Measurements from ENCODE around the gene TNFRSF12A.
A peak's percentile ranks its signal among the peaks of the same experiment; 100 is the strongest.
"Not testable (repeated sequence)": the region's sequence is repeated elsewhere in the genome, so short reads cannot be mapped to it uniquely, and the experiment has no call there.

TNFRSF12A gene

GRCh38 chr16:3036726-3037315 lies 16.7 kb downstream of the TNFRSF12A start, which contains the start of gene BICDL2:
BICDL2 (minus strand) TSS chr16:3036944; CDS start chr16:3035496, 1,448 bp downstream.
- DNase-seq = no peak
- in situ Hi-C loops (cut with MboI; ENCODE audit: low pct_unique_long_range_greater_than_20kb, low sequenced_read_pairs) = no loop called here

- in situ Hi-C loops (cut with MboI; ENCODE audit: low pct_unique_long_range_greater_than_20kb, low sequenced_read_pairs) = no loop called here
- no peak for DNase-seq
Observed at GRCh38 chr16:3038256-3038655, 18.1 kb downstream of the TNFRSF12A start.

GRCh38 chr16:3038896-3039295 lies 18.7 kb downstream of the TNFRSF12A start:
- no peak for DNase-seq
- in situ Hi-C loops (cut with MboI; ENCODE audit: low pct_unique_long_range_greater_than_20kb, low sequenced_read_pairs) = no loop called here

- DNase-seq = no peak
- in situ Hi-C loops (cut with MboI; ENCODE audit: low pct_unique_long_range_greater_than_20kb, low sequenced_read_pairs) = no loop called here
Observed at GRCh38 chr16:3042376-3042775, 22.2 kb downstream of the TNFRSF12A start.

- no peak for DNase-seq
- in situ Hi-C loops (cut with MboI; ENCODE audit: low pct_unique_long_range_greater_than_20kb, low sequenced_read_pairs) = no loop called here
Observed at GRCh38 chr16:3044708-3045107, 24.5 kb downstream of the TNFRSF12A start.

GRCh38 chr16:3045758-3046640 lies 25.8 kb downstream of the TNFRSF12A start, which contains the start of gene MMP25:
MMP25 (plus strand) TSS chr16:3046561; CDS start chr16:3046918, 357 bp downstream.
- peak; percentile 59 for DNase-seq
- in situ Hi-C loops (cut with MboI; ENCODE audit: low pct_unique_long_range_greater_than_20kb, low sequenced_read_pairs) = no loop called here

- in situ Hi-C loops (cut with MboI; ENCODE audit: low pct_unique_long_range_greater_than_20kb, low sequenced_read_pairs) = no loop called here
- DNase-seq = no peak
Observed at GRCh38 chr16:3046641-3047386, 26.6 kb downstream of the TNFRSF12A start.

GRCh38 chr16:3047387-3047720 lies 27.2 kb downstream of the TNFRSF12A start:
- DNase-seq = no peak
- in situ Hi-C loops (cut with MboI; ENCODE audit: low pct_unique_long_range_greater_than_20kb, low sequenced_read_pairs) = no loop called here

GRCh38 chr16:3049921-3050481 lies 29.8 kb downstream of the TNFRSF12A start:
- in situ Hi-C loops (cut with MboI; ENCODE audit: low pct_unique_long_range_greater_than_20kb, low sequenced_read_pairs) = no loop called here
- peak; percentile 19 for DNase-seq

GRCh38 chr16:3050487-3050886 lies 30.3 kb downstream of the TNFRSF12A start:
- in situ Hi-C loops (cut with MboI; ENCODE audit: low pct_unique_long_range_greater_than_20kb, low sequenced_read_pairs) = no loop called here

GRCh38 chr16:3051009-3051408 lies 30.8 kb downstream of the TNFRSF12A start:
- no peak for DNase-seq
- in situ Hi-C loops (cut with MboI; ENCODE audit: low pct_unique_long_range_greater_than_20kb, low sequenced_read_pairs) = no loop called here

More at GRCh38 chr16:3050487-3050886, 30.3 kb downstream of the TNFRSF12A start:
- DNase-seq = peak; percentile 42

GRCh38 chr16:3051494-3051893 lies 31.3 kb downstream of the TNFRSF12A start:
- no peak for DNase-seq
- in situ Hi-C loops (cut with MboI; ENCODE audit: low pct_unique_long_range_greater_than_20kb, low sequenced_read_pairs) = no loop called here

- in situ Hi-C loops (cut with MboI; ENCODE audit: low pct_unique_long_range_greater_than_20kb, low sequenced_read_pairs); DNase-seq: not testable (repeated sequence)
Observed at GRCh38 chr16:3052571-3053329, 32.6 kb downstream of the TNFRSF12A start.

GRCh38 chr16:3053330-3053710 lies 33.2 kb downstream of the TNFRSF12A start:
- in situ Hi-C loops (cut with MboI; ENCODE audit: low pct_unique_long_range_greater_than_20kb, low sequenced_read_pairs) = not testable (repeated sequence)

GRCh38 chr16:3054965-3055733 lies 35.0 kb downstream of the TNFRSF12A start:
- in situ Hi-C loops (cut with MboI; ENCODE audit: low pct_unique_long_range_greater_than_20kb, low sequenced_read_pairs) = no loop called here
- peak; percentile 77 for DNase-seq

More at GRCh38 chr16:3053330-3053710, 33.2 kb downstream of the TNFRSF12A start:
- not testable (repeated sequence) for DNase-seq

GRCh38 chr16:3055734-3056115 lies 35.6 kb downstream of the TNFRSF12A start:
- DNase-seq; in situ Hi-C loops (cut with MboI; ENCODE audit: low pct_unique_long_range_greater_than_20kb, low sequenced_read_pairs): not testable (repeated sequence)

- DNase-seq = no peak
- in situ Hi-C loops (cut with MboI; ENCODE audit: low pct_unique_long_range_greater_than_20kb, low sequenced_read_pairs) = no loop called here
Observed at GRCh38 chr16:3056336-3057180, 36.4 kb downstream of the TNFRSF12A start.
